ENCODE measurements around the gene MPDZ. TPM values are rescaled to one million over a fixed set of nuclear protein-coding genes. Genes with fewer than 3 reads are reported as not detected.

Gene MPDZ
- total RNA-seq, 1 donor from 2014 or later, result 14.0 TPM

GRCh38 chr9:13215791-13216554 lies 63.5 kb downstream of the MPDZ start:
- Histone ChIP-seq H3K36me3 (ENCODE audit: control insufficient read depth, insufficient read depth, low read length) (no peaks in the 10 kb centered on the region), H3K27me3 (ENCODE audit: control insufficient read depth, insufficient read depth, low read length) (no peaks in the 10 kb centered on the region), H3K4me3 (ENCODE audit: low read depth, low read length) (no peak overlapping the region)
- DNase-seq (ENCODE audit: low read depth), result no peak
- FAIRE-seq, result no peak
- no peak for TF ChIP-seq CTCF (IDR thresholded peaks at IDR 0.05; ENCODE audit: insufficient read depth, low read length, severe bottlenecking)

- Histone ChIP-seq H3K27me3 (ENCODE audit: control insufficient read depth, insufficient read depth, low read length) (no peaks in the 10 kb centered on the region), H3K36me3 (ENCODE audit: control insufficient read depth, insufficient read depth, low read length) (no peaks in the 10 kb centered on the region), H3K4me3 (ENCODE audit: low read depth, low read length) (no peak overlapping the region)
- DNase-seq (ENCODE audit: low read depth) (no peak), FAIRE-seq (no peak)
- no peak for TF ChIP-seq CTCF (IDR thresholded peaks at IDR 0.05; ENCODE audit: insufficient read depth, low read length, severe bottlenecking)
These were observed 65.5 kb downstream of the MPDZ start for GRCh38 chr9:13213998-13214397.

- DNase-seq (ENCODE audit: low read depth) (peak; percentile 31), FAIRE-seq (no peak)
- TF ChIP-seq CTCF (IDR thresholded peaks at IDR 0.05; ENCODE audit: insufficient read depth, low read length, severe bottlenecking), result no peak
- no peaks in the 10 kb centered on the region for H3K36me3 ChIP-seq (ENCODE audit: control insufficient read depth, insufficient read depth, low read length)
- no peak overlapping the region for H3K4me3 ChIP-seq (ENCODE audit: low read depth, low read length)
- no peaks in the 10 kb centered on the region for H3K27me3 ChIP-seq (ENCODE audit: control insufficient read depth, insufficient read depth, low read length)
These were observed 66.2 kb downstream of the MPDZ start for GRCh38 chr9:13213337-13213736.

GRCh38 chr9:13210306-13210705 lies 69.2 kb downstream of the MPDZ start:
- TF ChIP-seq CTCF (IDR thresholded peaks at IDR 0.05; ENCODE audit: insufficient read depth, low read length, severe bottlenecking), result no peak
- FAIRE-seq, result no peak
- DNase-seq (ENCODE audit: low read depth), result no peak
- no peaks in the 10 kb centered on the region for H3K27me3 ChIP-seq (ENCODE audit: control insufficient read depth, insufficient read depth, low read length)
- H3K4me3 ChIP-seq (ENCODE audit: low read depth, low read length), result no peak overlapping the region
- H3K36me3 ChIP-seq (ENCODE audit: control insufficient read depth, insufficient read depth, low read length), result no peaks in the 10 kb centered on the region

- DNase-seq (ENCODE audit: low read depth) (no peak), FAIRE-seq (no peak)
- Histone ChIP-seq H3K36me3 (ENCODE audit: control insufficient read depth, insufficient read depth, low read length) (no peaks in the 10 kb centered on the region), H3K27me3 (ENCODE audit: control insufficient read depth, insufficient read depth, low read length) (no peaks in the 10 kb centered on the region), H3K4me3 (ENCODE audit: low read depth, low read length) (no peak overlapping the region)
- TF ChIP-seq CTCF (IDR thresholded peaks at IDR 0.05; ENCODE audit: insufficient read depth, low read length, severe bottlenecking), result no peak
These were observed 70.0 kb downstream of the MPDZ start for GRCh38 chr9:13209498-13209897.

- DNase-seq (ENCODE audit: low read depth) (peak; percentile 57), FAIRE-seq (no peak)
- Histone ChIP-seq H3K36me3 (ENCODE audit: control insufficient read depth, insufficient read depth, low read length) (peaks cover 2% of the 10 kb centered on the region), H3K4me3 (ENCODE audit: low read depth, low read length) (no peak overlapping the region), H3K27me3 (ENCODE audit: control insufficient read depth, insufficient read depth, low read length) (no peaks in the 10 kb centered on the region)
- no peak for TF ChIP-seq CTCF (IDR thresholded peaks at IDR 0.05; ENCODE audit: insufficient read depth, low read length, severe bottlenecking)
These were observed 73.7 kb downstream of the MPDZ start for GRCh38 chr9:13205824-13206223.
